Activated CD8-positive, alpha-beta memory T cell treated with anti-CD3 and anti-CD28 coated beads for 24 hours (primary cell): ENCODE data around the gene UBE2H.
"Not testable (repeated sequence)": the region's sequence is repeated elsewhere in the genome, so short reads cannot be mapped to it uniquely, and the experiment has no call there.

ENCODE experiments used
- DNase-seq: peaks from one replicate; pipeline ENCODE4 v3.0.0-alpha.2; 2020

Gene UBE2H

DNA sequence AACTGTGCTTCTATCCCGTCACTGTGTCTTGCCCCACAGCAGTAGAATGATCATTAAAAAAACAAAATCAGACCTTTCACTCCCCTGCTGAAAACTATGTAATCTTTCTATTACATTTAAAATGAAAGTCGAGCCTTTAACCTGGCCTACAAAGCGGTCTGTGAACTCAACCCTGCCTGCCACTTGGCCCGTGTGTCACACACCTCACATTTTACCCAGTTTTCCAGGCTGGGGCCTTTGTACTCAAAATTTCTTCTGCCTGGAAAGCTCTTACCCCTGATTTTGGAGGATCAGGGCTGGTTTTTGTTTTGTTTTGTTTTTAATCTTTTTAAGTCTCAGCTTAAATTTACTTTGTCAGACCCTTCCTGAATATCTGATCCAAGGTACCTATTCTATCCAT is 82.1 kb downstream of the UBE2H start:
- no peak for DNase-seq

DNA sequence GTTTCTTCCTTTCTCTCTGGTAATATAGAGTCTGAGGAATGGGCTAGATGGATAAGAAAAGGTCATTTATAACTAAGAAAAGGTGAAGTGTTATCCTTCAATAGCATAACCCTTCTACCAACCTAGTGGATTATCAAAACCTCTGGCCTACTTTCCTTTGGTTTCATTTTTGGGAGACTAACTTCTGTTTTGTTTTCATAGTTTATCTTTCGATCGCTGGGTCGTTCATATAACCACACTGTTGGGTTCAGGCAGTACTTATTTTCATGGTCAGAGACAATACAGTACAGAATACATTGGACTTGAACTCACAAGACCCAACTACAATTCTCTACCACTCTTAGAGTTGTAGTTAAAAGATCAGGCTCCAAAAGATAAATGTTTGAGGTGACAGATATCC is 86.5 kb downstream of the UBE2H start:
- DNase-seq, result no peak

DNA sequence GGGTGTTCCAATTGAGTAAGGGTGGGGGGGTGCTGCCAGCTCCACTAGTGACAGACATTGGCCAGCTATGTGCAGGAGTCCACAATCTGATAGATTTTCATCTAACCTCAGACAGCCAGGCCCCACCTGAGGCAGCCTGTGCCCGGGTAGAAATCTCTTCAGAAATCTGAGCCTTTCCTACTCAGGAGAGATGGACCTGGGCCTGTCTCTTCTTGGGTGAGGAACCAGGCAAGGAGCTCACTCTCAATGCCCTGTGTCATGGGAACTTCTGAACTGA is 86.9 kb downstream of the UBE2H start:
- no peak for DNase-seq

DNA sequence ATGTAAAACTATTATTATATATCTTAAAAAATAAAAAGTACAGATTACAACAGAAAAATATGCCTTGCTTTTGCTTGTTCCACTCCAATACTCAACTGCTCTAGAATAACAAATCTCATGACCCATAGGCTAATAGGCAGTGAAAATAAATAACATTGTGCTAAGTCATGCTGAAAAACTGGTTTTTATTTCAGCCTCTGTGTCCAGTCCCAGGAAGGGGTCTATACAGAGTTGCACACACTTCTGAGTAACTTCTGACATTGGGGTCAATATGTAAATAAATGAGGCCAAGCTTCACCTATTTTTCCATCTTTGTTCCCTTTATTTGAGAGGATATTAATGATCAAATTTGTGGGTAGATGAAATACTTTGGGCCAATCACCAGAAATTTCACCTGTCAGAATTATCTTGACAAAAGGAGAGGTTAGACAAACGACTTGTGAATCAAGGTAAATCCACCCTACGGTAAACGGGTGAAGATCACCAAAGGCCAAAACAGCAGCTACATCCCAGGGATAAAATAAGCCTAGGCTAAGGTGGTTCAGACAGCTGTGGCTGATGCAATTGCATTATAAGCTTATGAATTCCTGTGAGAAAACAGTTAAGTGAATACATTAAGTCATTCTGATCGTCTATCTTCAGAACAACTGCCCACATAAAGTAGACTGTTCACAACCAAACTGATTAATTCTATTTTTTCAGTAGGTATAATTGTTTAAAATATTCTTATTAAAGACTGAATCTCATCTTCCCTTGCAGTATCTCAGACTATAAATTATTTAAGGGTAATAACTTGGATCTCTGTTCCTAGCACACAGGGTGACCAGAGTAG is 87.5 kb downstream of the UBE2H start:
- no peak for DNase-seq

DNA sequence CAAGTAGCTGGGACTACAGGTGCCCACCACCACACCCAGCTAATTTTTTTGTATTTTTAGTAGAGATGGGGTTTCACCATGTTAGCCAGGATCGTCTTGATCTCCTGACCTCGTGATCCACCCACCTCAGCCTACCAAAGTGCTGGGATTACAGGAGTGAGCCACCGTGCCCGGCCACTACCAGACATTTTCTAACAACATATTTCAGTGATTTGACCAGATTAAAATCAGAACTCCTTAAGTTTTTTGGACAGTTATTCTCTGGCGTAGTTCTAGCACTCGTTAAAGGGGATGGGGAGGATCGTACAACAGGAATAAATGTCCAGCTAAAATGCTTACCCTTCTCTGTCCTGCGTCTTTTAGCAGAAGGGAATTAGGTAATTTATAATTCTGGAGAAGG is 88.1 kb downstream of the UBE2H start:
- DNase-seq, result not testable (repeated sequence)

DNA sequence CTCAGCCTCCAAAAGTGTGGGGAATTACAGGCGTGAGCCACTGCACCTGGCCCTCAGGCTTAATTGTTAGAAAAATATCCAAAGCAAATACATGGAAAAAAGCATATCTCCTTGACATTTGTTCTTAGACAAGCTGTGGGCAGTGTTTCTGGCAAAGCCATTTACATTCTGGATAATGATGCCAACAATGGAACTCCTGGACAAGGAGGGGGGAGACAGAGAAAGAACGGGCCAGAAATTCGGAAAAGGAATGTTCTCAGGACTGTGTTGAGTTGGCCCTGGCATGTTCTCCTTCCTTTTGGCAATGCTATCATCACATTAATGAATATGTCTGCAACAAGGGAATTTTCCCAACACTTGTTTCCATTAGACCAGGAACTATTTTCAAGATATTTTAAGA is 88.7 kb downstream of the UBE2H start:
- DNase-seq, result no peak

DNA sequence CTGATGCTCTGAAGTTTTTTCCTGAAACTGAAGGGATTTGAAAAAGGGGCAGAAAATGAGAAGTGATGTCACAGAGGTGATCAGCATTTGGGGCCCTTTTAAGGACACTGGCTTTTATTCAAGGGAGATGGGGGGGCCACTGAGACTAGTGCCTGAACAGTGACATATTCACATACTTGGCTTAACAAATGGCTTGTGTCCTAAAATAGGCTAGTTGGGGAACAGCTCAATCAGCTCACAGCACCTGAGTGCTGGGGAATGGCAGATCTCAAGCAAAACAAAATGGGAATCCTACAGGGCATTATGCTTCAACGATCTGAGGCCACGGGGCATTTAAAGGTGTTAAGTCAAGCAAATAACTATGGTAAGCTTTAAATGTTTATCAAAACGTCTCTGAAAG is 90.1 kb downstream of the UBE2H start:
- no peak for DNase-seq

DNA sequence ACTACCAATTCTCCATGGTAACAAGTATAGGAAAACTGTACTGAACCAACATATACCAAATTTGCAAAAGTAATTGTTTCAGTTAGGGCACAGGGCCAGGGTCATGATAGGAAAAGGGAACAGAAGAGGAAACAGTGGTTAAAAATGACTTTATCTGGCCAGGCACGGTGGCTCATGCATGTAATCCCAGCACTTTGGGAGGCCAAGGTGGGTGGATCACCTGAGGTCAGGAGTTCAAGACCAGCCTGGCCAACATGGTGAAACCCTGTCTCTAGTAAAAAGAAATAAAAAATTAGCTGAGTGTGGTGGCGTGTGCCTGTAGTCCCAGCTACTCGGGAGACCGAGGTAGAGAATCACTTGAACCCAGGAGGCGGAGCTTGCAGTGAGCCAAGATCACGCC is 92.0 kb downstream of the UBE2H start:
- DNase-seq, result not testable (repeated sequence)

DNA sequence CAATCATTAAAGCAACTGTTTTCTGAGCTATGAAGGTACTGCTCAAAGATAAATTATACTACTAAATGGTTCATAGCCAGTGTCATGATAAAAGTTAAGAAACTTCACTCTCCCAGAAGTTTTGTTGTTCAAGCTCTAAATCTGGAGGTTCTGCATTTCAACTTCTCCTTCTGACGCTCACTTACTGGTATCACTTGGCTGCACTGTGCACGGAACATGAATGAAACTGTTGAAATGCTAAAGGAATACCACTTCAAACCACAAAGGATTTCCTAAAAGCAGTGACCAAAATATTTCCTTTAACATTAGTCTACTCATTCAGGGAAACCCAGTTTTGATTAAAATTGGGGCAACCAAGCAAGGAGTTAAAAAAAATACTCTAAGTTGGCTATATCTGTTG is 93.6 kb downstream of the UBE2H start:
- DNase-seq, result no peak

DNA sequence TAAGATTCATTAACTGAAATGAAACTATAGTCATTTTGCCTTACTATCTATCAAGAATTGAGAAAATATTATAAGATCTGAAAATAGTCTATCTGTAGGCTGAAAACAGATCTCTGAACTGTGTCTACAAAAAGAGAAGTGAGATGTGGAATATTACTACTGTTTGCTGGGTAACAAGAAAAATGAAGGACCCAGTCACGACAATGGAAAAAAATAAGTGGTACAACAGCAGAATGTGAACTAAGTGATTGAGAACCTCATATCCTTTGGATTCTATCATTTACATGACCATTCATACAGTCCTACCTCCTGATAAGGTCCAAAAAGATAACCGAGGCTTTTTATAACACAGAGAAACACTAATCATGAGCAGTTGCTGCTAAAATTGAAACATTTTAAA is 94.3 kb downstream of the UBE2H start:
- no peak for DNase-seq

DNA sequence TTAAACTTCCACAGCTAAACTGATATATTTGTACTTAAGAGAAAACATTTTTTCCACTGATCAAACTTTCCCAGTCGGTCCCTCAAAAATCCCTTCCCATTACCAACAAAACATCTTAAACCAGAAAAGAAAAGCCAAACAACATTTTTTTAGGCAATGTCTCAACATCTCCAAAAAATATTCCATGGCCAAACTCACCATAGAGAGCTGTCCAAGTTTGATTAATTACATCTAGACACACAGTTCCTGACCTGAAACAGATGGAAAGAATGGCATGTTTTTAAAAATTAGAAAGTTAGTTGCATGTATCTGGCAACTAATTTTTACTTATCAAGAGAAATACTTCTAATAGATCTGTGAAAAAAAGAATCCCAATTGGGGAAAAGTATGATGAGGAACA is 95.4 kb downstream of the UBE2H start:
- DNase-seq, result no peak

DNA sequence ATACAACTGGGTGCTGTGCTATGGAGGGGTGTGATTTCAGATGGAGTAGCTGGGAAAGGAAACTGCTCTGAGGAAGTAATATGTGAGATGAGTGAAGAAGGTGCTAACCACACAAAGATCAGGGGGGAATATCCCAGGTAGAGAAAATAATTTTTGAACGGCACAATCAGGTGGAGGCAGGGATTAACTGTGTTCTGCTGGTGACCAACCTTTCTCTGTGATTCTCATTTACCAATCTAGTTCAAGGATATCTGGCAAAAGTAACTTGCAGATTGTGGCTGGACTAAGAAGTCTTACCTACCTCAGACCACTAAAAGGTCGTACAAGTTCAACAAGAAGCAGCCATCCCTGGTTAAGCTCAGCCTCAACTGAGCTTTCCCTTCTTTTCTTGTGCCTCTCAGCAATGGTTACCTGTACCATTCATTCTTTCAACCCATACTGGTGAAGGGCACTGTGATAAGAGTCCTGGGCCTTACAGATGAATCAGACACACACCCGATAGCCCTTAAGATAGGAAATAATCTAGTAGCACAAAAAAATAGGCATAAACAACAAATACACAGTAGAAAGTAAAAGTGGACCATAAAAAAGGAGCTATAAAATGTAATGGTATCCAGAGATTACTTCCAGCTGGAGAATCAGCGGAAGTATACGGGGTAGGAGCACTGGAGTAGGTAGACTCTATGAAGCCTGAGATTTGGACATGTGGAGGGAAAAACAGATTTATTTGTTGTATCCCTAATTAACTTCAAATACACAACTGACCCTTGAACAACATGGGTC is 96.6 kb downstream of the UBE2H start:
- DNase-seq, result no peak

DNA sequence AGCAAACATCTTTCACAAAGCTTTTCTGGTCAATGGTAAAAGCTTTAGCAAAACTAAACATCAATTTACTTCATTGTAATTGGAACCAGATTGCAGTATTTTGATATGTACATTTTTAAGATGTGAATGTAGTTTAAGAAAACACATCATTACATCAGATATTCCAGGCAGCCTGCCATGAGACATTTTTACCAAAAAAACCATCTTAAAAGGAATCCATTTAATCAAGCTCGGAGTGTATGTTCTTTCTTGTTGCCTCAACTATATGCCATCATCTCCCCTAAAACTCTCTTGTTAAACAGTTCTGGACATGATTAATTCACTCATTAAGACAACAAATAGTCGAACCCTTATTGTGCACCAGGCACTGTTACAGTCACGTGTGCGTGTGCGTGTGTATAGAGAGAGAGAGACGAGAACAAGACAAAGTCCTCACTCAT is 97.5 kb downstream of the UBE2H start:
- no peak for DNase-seq

DNA sequence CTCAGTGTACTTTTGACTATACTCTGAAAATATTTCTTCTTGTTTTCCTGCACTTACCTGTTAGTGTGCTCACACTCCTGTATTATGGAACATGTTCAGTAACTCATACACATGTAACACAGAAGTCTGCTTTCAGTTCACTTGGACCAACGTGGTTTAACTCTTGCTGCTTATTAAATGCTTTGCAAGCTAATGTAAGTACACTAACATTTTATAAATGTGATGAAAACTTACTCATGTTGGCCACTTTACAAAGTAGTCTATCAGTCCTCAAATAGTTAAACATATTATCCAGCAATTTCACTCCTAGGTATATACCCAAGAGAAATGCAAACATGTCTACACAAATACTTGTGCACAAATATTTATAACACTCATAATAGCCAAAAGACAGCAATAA is 98.4 kb downstream of the UBE2H start:
- DNase-seq, result no peak

DNA sequence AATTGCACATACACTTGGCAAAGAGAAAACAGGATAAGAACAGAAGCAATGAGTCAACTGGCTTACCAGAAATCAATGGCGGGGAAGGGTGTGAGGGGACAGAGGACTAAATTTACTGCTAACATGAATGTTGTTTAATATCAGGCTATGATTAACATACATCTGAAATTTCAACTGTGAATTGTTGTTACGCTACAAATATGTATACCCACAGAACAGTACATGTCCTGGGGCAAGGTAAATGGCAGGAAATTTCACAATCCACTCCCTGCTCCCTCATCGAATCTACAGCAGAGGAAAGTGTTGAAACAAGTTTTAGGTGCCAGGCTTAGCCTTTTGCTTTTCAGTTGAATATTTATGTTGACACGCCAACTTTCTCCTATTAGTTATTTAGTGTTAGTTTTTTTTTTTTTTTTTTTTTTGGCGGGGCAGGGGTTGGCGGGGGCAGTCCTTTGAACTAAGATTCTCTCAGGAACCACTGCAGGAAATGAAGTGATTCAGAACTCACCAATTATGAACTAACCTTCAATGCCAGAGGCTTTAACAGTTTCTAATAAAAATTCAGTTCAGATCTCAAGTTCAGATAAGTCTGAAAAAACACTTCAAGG is 99.0 kb downstream of the UBE2H start:
- no peak for DNase-seq

DNA sequence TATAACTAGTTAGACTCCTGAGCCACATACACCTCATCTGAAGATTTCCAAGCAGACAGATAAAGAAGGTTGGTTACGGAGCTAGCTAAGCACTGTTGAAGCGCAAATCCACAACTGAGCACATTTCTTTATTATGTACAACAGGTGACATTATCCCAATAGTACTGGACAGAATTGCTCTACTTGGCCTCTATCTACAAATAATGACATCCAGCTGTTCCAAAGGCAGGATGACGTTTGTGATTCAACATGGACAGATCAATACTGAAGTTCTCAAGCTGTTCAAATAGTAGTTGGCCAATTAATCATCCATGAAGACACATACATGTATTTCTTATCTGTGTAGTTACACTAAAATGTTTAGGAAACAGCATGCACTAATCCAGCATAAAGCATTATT is 101.0 kb downstream of the UBE2H start:
- DNase-seq, result no peak

DNA sequence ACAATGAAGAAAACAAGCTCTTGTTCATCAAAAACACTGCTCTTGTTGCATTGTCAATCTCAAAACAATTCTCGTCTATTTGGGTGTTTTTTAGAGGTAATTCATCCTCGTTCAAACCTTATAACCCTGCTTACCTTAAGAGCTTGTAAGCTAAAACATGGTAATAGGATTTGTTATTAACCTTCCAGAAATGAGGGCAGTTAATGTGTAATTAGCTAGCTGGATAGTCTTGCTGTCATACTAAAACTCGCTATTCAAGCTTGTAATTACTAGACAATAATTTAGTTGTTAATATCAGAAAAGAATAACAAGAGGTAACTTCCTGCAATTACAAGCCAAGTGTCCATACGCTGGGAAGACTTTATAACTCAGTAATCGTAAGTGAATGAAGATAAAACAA is 101.6 kb downstream of the UBE2H start:
- DNase-seq, result no peak

DNA sequence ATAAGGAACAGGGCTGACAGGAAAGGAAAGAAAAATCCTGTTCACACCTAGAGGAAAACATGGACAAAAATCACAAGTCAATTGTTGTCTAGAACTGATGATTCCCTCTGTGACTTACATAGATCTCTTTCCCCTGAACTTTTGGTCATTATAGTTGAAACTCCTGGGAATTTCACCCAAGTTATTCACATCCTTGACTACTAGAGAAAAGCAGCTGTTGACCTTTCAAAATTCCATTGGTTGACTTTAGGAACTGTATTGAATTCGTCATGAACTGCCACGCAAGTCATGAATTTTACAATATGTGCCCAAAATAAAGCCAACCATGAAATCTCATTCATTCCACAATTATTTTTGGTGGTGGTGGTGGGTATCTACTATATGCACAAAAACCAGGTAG is 104.3 kb downstream of the UBE2H start:
- DNase-seq, result no peak

DNA sequence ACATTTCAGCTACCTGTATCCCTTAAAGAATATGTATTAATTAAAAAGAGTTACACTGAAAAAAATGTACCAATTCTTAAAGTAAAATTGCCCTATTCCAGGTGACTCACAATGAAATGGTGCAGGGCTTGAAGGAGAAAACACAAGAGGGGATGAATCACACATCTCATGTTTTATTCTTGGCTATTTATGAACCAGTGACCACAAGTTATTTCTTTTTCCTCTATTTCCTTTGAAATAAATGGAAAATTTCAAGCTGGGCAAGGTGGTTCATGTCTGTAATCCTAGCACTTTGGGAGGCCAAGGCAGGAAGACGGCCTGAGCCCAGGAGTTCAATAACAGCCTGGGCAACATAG is 106.8 kb downstream of the UBE2H start:
- no peak for DNase-seq

DNA sequence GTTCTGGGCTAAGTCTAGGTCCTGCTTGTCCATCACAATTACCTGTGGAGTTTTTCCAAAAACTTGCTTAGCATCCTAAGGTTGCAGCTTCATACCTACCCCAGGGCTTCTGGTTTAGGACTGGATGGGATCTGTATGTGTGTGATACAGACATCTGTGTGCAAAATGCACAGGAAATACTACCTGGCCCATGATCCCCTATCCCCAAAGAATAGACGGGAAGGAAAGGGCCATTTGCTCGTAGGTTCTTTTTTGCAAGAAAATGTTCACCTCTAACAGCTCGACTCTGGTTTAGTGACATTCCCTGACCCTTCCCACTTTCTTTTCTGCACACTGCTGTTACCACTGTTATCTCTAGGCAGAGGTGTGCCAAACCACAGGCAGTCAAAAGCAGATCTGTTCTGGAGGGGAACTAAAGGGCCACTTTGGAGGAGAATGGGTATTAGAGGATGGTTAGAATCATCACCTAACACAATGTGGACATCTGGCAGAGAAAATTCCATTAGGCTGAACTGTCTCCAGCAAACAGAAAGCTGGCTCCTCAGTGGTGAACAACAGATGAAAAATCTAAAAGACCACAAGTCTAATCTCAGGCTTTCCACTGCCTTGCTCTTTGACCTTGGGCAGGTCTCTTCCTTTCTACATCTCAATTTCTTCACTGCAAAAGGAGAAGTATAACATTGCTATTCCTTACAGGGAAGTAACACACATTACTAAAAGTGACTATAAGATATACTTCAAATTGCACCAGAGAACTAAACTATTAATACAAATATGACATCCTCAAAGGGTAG is 107.4 kb downstream of the UBE2H start:
- no peak for DNase-seq

DNA sequence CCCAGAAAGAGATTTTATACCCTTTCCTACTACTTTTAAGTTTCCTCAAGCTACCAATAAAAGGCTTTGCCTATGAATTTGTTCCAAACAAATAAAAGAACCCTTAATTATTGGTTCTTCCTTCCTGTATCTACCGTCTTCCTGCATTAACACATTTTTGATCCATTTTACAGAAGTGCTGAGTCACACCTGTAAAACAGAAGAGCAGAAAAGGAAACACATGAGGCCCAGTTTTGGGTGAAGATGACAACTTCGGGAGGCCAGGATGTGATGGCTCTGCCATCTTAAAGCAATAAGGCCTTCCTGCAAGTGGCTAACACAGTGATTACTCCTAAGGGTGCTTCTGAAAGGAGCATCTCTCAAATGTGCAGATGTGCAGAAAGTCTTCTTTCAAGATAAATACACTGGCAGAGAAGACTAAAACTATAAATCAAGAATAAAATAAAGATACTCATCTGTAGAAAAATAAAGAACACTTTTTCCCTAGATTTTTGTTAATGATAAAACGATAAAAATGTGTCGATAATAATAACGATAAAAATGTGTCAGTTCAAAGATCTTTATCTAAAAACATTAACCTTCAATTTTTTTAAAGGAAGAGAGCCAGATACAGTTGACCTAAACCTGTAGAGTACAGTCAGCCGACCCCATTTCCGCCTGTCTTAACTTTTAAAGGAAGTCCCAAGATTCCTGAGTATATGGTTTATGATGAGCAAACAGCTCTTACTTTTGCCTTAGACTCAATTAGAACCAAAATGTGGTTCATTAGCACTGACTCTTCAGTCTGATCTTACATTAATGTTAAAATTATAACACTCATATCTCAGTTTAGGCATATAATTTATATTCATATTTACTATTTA is 108.6 kb downstream of the UBE2H start:
- DNase-seq, result no peak

DNA sequence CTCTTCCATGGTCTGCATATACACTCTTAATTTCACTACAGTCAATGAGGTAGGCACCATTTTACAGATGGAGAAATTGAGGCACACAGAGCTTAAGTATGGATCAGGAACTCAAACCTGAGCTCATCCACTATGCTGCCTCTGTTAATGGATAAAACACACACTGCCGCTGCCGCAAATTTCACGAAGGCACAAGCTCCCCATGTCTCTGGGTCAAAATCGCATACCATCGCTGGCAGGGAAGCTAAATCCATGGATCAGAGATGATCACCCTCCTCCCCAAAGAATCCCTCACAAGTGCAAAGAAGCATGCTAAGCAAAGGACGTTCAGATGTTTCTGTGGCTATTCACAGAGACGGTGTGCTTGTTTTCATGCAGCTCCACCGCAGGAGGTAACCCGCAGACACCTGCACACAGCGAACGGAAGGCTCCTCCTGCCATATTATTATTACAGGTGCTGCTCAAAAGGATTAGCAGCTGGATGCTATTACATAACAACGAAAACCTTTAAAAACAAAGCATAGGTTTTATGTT is 109.3 kb downstream of the UBE2H start:
- DNase-seq, result no peak
